IMR-90 (cell line): ENCODE data around the gene APMAP. TPM values are rescaled to one million over a fixed set of nuclear protein-coding genes. Genes with fewer than 3 reads are reported as not detected.

Source experiments
- ATAC-seq: fragments of 200-7000 bp; cut with Tn5 transposase; 2 replicates; pipeline ENCODE4 v1.9.1; 2020; ENCODE audit warnings: low read depth, mild to moderate bottlenecking, moderate library complexity
- BruUV-seq: library from RNA; stranded (reverse); fragments of 400-500 nt; replicated peaks from 2 replicates; lab custom pipeline; 2021; lab: Mats Ljungman, UMichigan
- CTCF ChIA-PET: fragments of 300-600 bp; formaldehyde crosslinking; extraction: SDS; loops from one replicate; lab custom pipeline; 2021; ENCODE audit warnings: antibody characterized with exemption; lab: Yijun Ruan, JAX
- POLR2A ChIA-PET: fragments of 300-600 bp; sonication (Branson Sonifier 250); formaldehyde crosslinking; loops from one replicate; lab custom pipeline; 2022; ENCODE audit warnings: antibody characterized with exemption; ENCODE audit not compliant: unreplicated experiment; lab: Charles Lee
- DNase-seq: peaks from one replicate; pipeline ENCODE4 v3.0.0; 2013
- H2AFZ ChIP-seq: replicated peaks from 2 replicates; pipeline ENCODE3; 2013; ENCODE audit warnings: low read length, mild to moderate bottlenecking; ENCODE audit not compliant: poor library complexity
- H2AK5ac ChIP-seq: 2 replicates; pipeline ENCODE4 v1.6.1; 2013; ENCODE audit warnings: low read depth, low read length, inconsistent platforms
- H2AK9ac ChIP-seq: replicated peaks from 2 replicates; pipeline ENCODE3; 2013; ENCODE audit warnings: mild to moderate bottlenecking, low read depth, low read length, moderate library complexity; ENCODE audit not compliant: poor library complexity
- H2BK120ac ChIP-seq: 2 replicates; pipeline ENCODE4 v1.6.1; 2013; ENCODE audit warnings: low read depth, low read length, inconsistent platforms
- H2BK15ac ChIP-seq: 3 replicates; pipeline ENCODE4 v1.6.1; 2013; ENCODE audit warnings: low read depth, low read length, inconsistent platforms
- H2BK20ac ChIP-seq: 2 replicates; pipeline ENCODE4 v1.6.1; 2013; ENCODE audit warnings: low read depth, mild to moderate bottlenecking, inconsistent platforms, low read length, moderate library complexity
- H2BK5ac ChIP-seq: 2 replicates; pipeline ENCODE4 v1.6.1; 2013; ENCODE audit warnings: mild to moderate bottlenecking, low read depth, low read length, inconsistent platforms; ENCODE audit not compliant: poor library complexity, severe bottlenecking
- H3K14ac ChIP-seq: replicated peaks from 2 replicates; pipeline ENCODE4 v1.6.1; 2013; ENCODE audit warnings: low read depth, low read length, inconsistent platforms
- H3K18ac ChIP-seq: 2 replicates; pipeline ENCODE4 v1.6.1; 2013; ENCODE audit warnings: low read depth, low read length, control low read depth
- H3K23ac ChIP-seq: 2 replicates; pipeline ENCODE4 v1.6.1; 2013; ENCODE audit warnings: low read depth, low read length, inconsistent platforms
- H3K27ac ChIP-seq: 2 replicates; pipeline ENCODE4 v1.5.1; 2013; ENCODE audit warnings: mild to moderate bottlenecking, control low read depth, low read length; ENCODE audit not compliant: insufficient read depth
- H3K27me3 ChIP-seq: 2 replicates; pipeline ENCODE4 v1.6.1; 2013; ENCODE audit warnings: low read length; ENCODE audit not compliant: control insufficient read depth, insufficient read depth
- H3K36me3 ChIP-seq: 2 replicates; pipeline ENCODE4 v1.6.1; 2013; ENCODE audit warnings: low read length, mixed read lengths; ENCODE audit not compliant: control insufficient read depth, insufficient read depth
- H3K4ac ChIP-seq: 2 replicates; pipeline ENCODE4 v1.6.1; 2013; ENCODE audit warnings: low read depth, low read length, inconsistent platforms
- H3K4me1 ChIP-seq: 2 replicates; pipeline ENCODE4 v1.6.1; 2013; ENCODE audit warnings: low read length, mixed read lengths; ENCODE audit not compliant: control insufficient read depth, insufficient read depth
- H3K4me2 ChIP-seq: 2 replicates; pipeline ENCODE4 v1.6.1; 2013; ENCODE audit warnings: low read depth, mild to moderate bottlenecking, control low read depth, low read length, moderate library complexity
- H3K4me3 ChIP-seq: 2 replicates; pipeline ENCODE4 v1.5.1; 2013; ENCODE audit warnings: low read depth, mild to moderate bottlenecking, control low read depth, low read length, moderate library complexity; ENCODE audit not compliant: insufficient read depth
- H3K56ac ChIP-seq: 2 replicates; pipeline ENCODE4 v1.6.1; 2013; ENCODE audit warnings: low read length, inconsistent platforms; ENCODE audit not compliant: insufficient read depth; ENCODE audit errors: extremely low read depth
- H3K79me1 ChIP-seq, 2 experiments: 2 replicates each; pipeline ENCODE4 v1.6.1; 2013; ENCODE audit warnings: low read length in 2 of 2, inconsistent platforms in 1 of 2, low read depth in 1 of 2
- H3K9ac ChIP-seq: 2 replicates; pipeline ENCODE4 v1.6.1; 2013; ENCODE audit warnings: low read depth, low read length, control low read depth
- H3K9me1 ChIP-seq: 2 replicates; pipeline ENCODE4 v1.6.1; 2013; ENCODE audit warnings: low read length, inconsistent platforms; ENCODE audit not compliant: insufficient read depth
- H3K9me3 ChIP-seq: 2 replicates; pipeline ENCODE4 v1.6.1; 2013; ENCODE audit warnings: low read length; ENCODE audit not compliant: control insufficient read depth, insufficient read depth
- H4K20me1 ChIP-seq: 2 replicates; pipeline ENCODE4 v1.6.1; 2013; ENCODE audit warnings: low read length, inconsistent platforms; ENCODE audit not compliant: insufficient read depth
- H4K5ac ChIP-seq: 2 replicates; pipeline ENCODE4 v1.6.1; 2013; ENCODE audit warnings: mild to moderate bottlenecking, low read depth, low read length, control low read depth
- H4K8ac ChIP-seq, 2 experiments: 2 replicates each; pipeline ENCODE4 v1.6.1; 2013; ENCODE audit warnings: low read depth in 2 of 2, low read length in 2 of 2, control low read depth in 1 of 2, inconsistent platforms in 1 of 2
- H4K91ac ChIP-seq: 2 replicates; pipeline ENCODE4 v1.6.1; 2013; ENCODE audit warnings: low read depth, low read length, inconsistent platforms; ENCODE audit not compliant: insufficient read depth
- BHLHE40 ChIP-seq: fragments of 150-350 bp; IDR thresholded peaks from 2 replicates; pipeline ENCODE4 v1.6.1; 2016; ENCODE audit warnings: mild to moderate bottlenecking, low read depth, low read length
- CEBPB ChIP-seq: IDR thresholded peaks from 2 replicates; pipeline ENCODE4 v1.6.1; 2012; ENCODE audit warnings: low read depth, low read length, improper control_type of control experiment
- CHD1 ChIP-seq: IDR thresholded peaks from 2 replicates; pipeline ENCODE4 v1.6.1; 2012; ENCODE audit warnings: low read depth, low read length, improper control_type of control experiment
- MAFK ChIP-seq: IDR thresholded peaks from 2 replicates; pipeline ENCODE4 v1.6.1; 2012; ENCODE audit warnings: low read depth, low read length, improper control_type of control experiment
- MAZ ChIP-seq: IDR thresholded peaks from 2 replicates; pipeline ENCODE4 v1.6.1; 2012; ENCODE audit warnings: low read depth, mild to moderate bottlenecking, low read length, improper control_type of control experiment, moderate library complexity, borderline replicate concordance
- MXI1 ChIP-seq: IDR thresholded peaks from 2 replicates; pipeline ENCODE4 v1.6.1; 2012; ENCODE audit warnings: low read depth, mild to moderate bottlenecking, low read length, moderate library complexity, borderline replicate concordance
- NFE2L2 ChIP-seq: fragments of 150-350 bp; IDR thresholded peaks from 2 replicates; pipeline ENCODE4 v1.6.1; 2016; ENCODE audit warnings: low read depth, mild to moderate bottlenecking, low read length
- POLR2A ChIP-seq: IDR thresholded peaks from 2 replicates; pipeline ENCODE4 v1.6.1; 2012; ENCODE audit warnings: mild to moderate bottlenecking, low read depth, low read length
- RAD21 ChIP-seq: IDR thresholded peaks from 2 replicates; pipeline ENCODE4 v1.6.1; 2012; ENCODE audit warnings: low read length, improper control_type of control experiment
- RCOR1 ChIP-seq: IDR thresholded peaks from 2 replicates; pipeline ENCODE4 v1.6.1; 2012; ENCODE audit warnings: mild to moderate bottlenecking, low read length, improper control_type of control experiment; ENCODE audit not compliant: insufficient replicate concordance
- SMC3 ChIP-seq: fragments of 150-350 bp; IDR thresholded peaks from 2 replicates; pipeline ENCODE4 v1.6.1; 2016; ENCODE audit warnings: low read depth, mild to moderate bottlenecking, antibody characterized with exemption, low read length, moderate library complexity
- WGBS, 2 experiments: methylation state at CpG; one replicate each; pipeline versions ENCODE4 v1.1.5 to v1.1.7; 2013; ENCODE audit warnings: missing lambda C conversion rate in 2 of 2; ENCODE audit not compliant: insufficient read length in 1 of 2; ENCODE audit errors: extremely low coverage in 2 of 2; 5-methylcytosine and 5-hydroxymethylcytosine counted together
- dilution Hi-C: fragments of 300-500 bp; cut with HindIII; formaldehyde crosslinking; loops from one replicate; pipeline ENCODE4 v1.14.3; 2018; ENCODE audit warnings: low sequenced_read_pairs; ENCODE audit not compliant: unreplicated experiment
- in situ Hi-C: fragments of 300-500 bp; cut with MboI; formaldehyde crosslinking; loops from 3 replicates; pipeline ENCODE4 v1.14.3; 2019; ENCODE audit warnings: low sequenced_read_pairs, inconsistent platforms, mixed read lengths
- intact Hi-C: fragments of 100-400 bp; cut with micrococcal nuclease; formaldehyde crosslinking; loops from 2 replicates; pipeline ENCODE4 v1.10.0; 2022
- polyA plus RNA-seq, 3 experiments: library from polyadenylated mRNA; depleted of rRNA; stranded (reverse); fragments of >200 nt; gene quantifications; 2 replicates each; pipeline ENCODE4 v1.2.3, GENCODE V29; 2012; ENCODE audit warnings: low replicate concordance in 1 of 3
- total RNA-seq: library from RNA; depleted of rRNA; stranded (reverse); fragments of >200 nt; gene quantifications from 2 replicates; pipeline ENCODE4 v1.2.3, GENCODE V29; 2012
- TF ChIP-seq, protein P1 (sequence below): fragments of 150-350 bp; IDR thresholded peaks from 2 replicates; pipeline ENCODE4 v1.6.1; 2016; ENCODE audit warnings: low read depth, mild to moderate bottlenecking, low read length, moderate library complexity, borderline replicate concordance
- TF ChIP-seq, protein P2 (sequence below): fragments of 150-350 bp; IDR thresholded peaks from 2 replicates; pipeline ENCODE4 v1.6.1; 2017; ENCODE audit warnings: mild to moderate bottlenecking, antibody characterized with exemption, low read length, low read depth
- TF ChIP-seq, protein P3 (sequence below): conservative IDR thresholded peaks from 2 replicates; pipeline ENCODE4 v1.5.1; 2012; ENCODE audit warnings: mild to moderate bottlenecking, low read depth, low read length, improper control_type of control experiment

APMAP gene
- total and polyA plus RNA-seq, 2 of the 4 experiments (the other 2 are of a cell fraction) = 67.2 to 88.8 TPM

DNA sequence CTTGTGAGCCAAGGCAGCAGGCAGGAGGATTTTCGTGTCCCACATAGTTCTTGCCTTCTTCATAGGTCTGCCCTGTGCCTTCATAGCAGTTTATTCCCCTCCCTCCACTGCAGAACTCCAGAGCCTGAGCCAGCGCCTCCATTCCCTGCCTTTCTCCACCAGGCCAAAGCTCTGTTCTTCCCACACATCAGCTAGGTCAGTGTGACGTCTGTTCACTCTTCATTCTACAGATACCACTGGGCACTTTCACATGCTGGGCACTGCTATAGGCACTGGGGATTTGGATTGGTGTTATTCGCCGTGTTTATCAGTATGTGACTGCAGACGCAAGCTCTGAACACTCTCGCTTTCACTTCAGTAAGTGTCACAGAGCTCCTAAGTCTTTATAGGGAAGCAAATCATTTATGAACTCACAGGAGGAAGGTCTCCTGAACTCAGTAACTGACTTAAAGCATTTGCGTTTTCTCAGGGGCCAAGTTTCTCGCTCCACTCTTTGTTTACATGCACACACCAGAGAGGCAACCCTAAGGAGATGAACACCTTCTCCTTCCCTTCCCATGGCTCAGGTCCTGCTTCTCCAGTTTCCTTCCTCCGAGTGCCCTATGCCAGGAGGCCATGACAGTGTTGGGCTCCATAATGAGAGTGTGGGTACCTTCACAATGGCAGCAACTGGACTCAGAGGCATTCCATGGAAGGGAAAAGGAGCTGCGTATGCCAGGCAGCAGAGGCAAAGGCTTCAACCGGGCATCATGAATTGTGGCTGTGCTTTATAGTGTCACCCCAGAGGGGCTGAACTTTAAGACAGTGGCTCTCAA is 6.3 kb upstream of the APMAP start:
- DNase-seq = peak; percentile 4
- no peak overlapping the region for H3K4me2 ChIP-seq
- no peak overlapping the region for H3K27ac ChIP-seq
- whole genome bisulfite sequencing, 2 experiments = 81% methylated on average over 4 of the region's 12 CpGs; no CpG with 5 or more reads in 1 of the 2 experiments
- no peak overlapping the region for H2BK20ac ChIP-seq
- H4K91ac ChIP-seq = no peak overlapping the region
- ATAC-seq = no peak
- no peak overlapping the region for H3K4me3 ChIP-seq
- no peak overlapping the region for H2BK5ac ChIP-seq
- H3K79me1 ChIP-seq = no peaks in the 10 kb centered on the region
- no peak overlapping the region for H3K18ac ChIP-seq
- intact Hi-C loops (no loop called here), dilution Hi-C loops (no loop called here), in situ Hi-C loops (loop anchor here (5.0 to 25.0 kb wide), 5 partner anchors 63 to 863 kb away; partner anchors contain the start of genes NINL and ZNF337)
- H4K8ac ChIP-seq = no peak overlapping the region
- H3K9me3 ChIP-seq = no peaks in the 10 kb centered on the region
- ChIA-PET POLR2A (no interaction called here), CTCF (interaction anchor here (1.1 kb wide), 1 partner anchor 66 kb away, joined by 3 read pairs; no protein-coding TSS in a partner anchor)
- no peaks in the 10 kb centered on the region for H3K9me1 ChIP-seq
- no peak overlapping the region for H3K56ac ChIP-seq
- no peak overlapping the region for H3K14ac ChIP-seq
- H2BK120ac ChIP-seq = no peak overlapping the region
- H2AFZ ChIP-seq = no peak overlapping the region
- no peaks in the 10 kb centered on the region for H3K36me3 ChIP-seq
- H4K5ac ChIP-seq = no peak overlapping the region
- peak overlapping the region; percentile 57 for H2AK9ac ChIP-seq
- no peak overlapping the region for H3K4ac ChIP-seq
- peaks cover 32% of the 10 kb centered on the region for H3K27me3 ChIP-seq
- no peak overlapping the region for H2AK5ac ChIP-seq
- H3K9ac ChIP-seq = no peak overlapping the region
- H3K4me1 ChIP-seq = peaks cover 2% of the 10 kb centered on the region; the same call in 1 of the 2 replicates
- H3K23ac ChIP-seq = 0 out of 2 replicates have a peak overlapping the region, but pooled peaks have one; percentile 25
- H2BK15ac ChIP-seq = no peak overlapping the region
- no TSS peak for BruUV-seq
- no peaks in the 10 kb centered on the region for H4K20me1 ChIP-seq
- TF ChIP-seq POLR2A = no peak
- no peak for TF ChIP-seq SMC3
- no peak for TF ChIP-seq MXI1
- TF ChIP-seq, protein P1, sequence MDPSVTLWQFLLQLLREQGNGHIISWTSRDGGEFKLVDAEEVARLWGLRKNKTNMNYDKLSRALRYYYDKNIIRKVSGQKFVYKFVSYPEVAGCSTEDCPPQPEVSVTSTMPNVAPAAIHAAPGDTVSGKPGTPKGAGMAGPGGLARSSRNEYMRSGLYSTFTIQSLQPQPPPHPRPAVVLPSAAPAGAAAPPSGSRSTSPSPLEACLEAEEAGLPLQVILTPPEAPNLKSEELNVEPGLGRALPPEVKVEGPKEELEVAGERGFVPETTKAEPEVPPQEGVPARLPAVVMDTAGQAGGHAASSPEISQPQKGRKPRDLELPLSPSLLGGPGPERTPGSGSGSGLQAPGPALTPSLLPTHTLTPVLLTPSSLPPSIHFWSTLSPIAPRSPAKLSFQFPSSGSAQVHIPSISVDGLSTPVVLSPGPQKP = no peak
- TF ChIP-seq MAZ = no peak
- no peak for TF ChIP-seq NFE2L2
- TF ChIP-seq, protein P2, sequence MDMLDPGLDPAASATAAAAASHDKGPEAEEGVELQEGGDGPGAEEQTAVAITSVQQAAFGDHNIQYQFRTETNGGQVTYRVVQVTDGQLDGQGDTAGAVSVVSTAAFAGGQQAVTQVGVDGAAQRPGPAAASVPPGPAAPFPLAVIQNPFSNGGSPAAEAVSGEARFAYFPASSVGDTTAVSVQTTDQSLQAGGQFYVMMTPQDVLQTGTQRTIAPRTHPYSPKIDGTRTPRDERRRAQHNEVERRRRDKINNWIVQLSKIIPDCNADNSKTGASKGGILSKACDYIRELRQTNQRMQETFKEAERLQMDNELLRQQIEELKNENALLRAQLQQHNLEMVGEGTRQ = no peak
- no peak for TF ChIP-seq CHD1
- no peak for TF ChIP-seq BHLHE40
- TF ChIP-seq, protein P3, sequence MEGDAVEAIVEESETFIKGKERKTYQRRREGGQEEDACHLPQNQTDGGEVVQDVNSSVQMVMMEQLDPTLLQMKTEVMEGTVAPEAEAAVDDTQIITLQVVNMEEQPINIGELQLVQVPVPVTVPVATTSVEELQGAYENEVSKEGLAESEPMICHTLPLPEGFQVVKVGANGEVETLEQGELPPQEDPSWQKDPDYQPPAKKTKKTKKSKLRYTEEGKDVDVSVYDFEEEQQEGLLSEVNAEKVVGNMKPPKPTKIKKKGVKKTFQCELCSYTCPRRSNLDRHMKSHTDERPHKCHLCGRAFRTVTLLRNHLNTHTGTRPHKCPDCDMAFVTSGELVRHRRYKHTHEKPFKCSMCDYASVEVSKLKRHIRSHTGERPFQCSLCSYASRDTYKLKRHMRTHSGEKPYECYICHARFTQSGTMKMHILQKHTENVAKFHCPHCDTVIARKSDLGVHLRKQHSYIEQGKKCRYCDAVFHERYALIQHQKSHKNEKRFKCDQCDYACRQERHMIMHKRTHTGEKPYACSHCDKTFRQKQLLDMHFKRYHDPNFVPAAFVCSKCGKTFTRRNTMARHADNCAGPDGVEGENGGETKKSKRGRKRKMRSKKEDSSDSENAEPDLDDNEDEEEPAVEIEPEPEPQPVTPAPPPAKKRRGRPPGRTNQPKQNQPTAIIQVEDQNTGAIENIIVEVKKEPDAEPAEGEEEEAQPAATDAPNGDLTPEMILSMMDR = no peak
- no peak for TF ChIP-seq CEBPB
- no peak for TF ChIP-seq RCOR1
- no peak for TF ChIP-seq RAD21
- TF ChIP-seq MAFK = no peak
